H9 (cell line): ENCODE data around the gene AFF2. TPM values are rescaled to one million over a fixed set of nuclear protein-coding genes. Genes with fewer than 3 reads are reported as not detected.

Experiments used
- DNase-seq: peaks from one replicate; pipeline ENCODE4 v3.0.0-alpha.2; 2017
- H2AFZ ChIP-seq: one replicate; pipeline ENCODE4 v1.6.1; 2013; ENCODE audit warnings: mild to moderate bottlenecking, low read length, control low read depth, moderate library complexity
- H2AK5ac ChIP-seq: 2 replicates; pipeline ENCODE4 v1.6.1; 2013; ENCODE audit warnings: low read length, control low read depth, mixed read lengths; ENCODE audit not compliant: insufficient read length
- H2BK120ac ChIP-seq: one replicate; pipeline ENCODE4 v1.6.1; 2013; ENCODE audit warnings: low read depth, mild to moderate bottlenecking, low read length, control low read depth, inconsistent platforms; ENCODE audit not compliant: poor library complexity, severe bottlenecking
- H2BK12ac ChIP-seq: 2 replicates; pipeline ENCODE4 v1.6.1; 2013; ENCODE audit warnings: low read length, control low read depth, mixed read lengths, low read depth; ENCODE audit not compliant: insufficient read length
- H2BK15ac ChIP-seq: 2 replicates; pipeline ENCODE4 v1.6.1; 2013; ENCODE audit warnings: low read depth, low read length, control low read depth
- H2BK20ac ChIP-seq: one replicate; pipeline ENCODE4 v1.6.1; 2013; ENCODE audit warnings: low read depth, mild to moderate bottlenecking, low read length, control low read depth, inconsistent platforms; ENCODE audit not compliant: poor library complexity, severe bottlenecking
- H2BK5ac ChIP-seq: 2 replicates; pipeline ENCODE4 v1.6.1; 2013; ENCODE audit warnings: low read length, control low read depth, mixed read lengths; ENCODE audit not compliant: insufficient read length
- H3K14ac ChIP-seq: 2 replicates; pipeline ENCODE4 v1.6.1; 2013; ENCODE audit warnings: low read length, control low read depth; ENCODE audit not compliant: insufficient read depth
- H3K18ac ChIP-seq: 2 replicates; pipeline ENCODE4 v1.6.1; 2013; ENCODE audit warnings: low read depth, mild to moderate bottlenecking, mixed read lengths, low read length, control low read depth; ENCODE audit not compliant: insufficient read length
- H3K23ac ChIP-seq: 2 replicates; pipeline ENCODE4 v1.6.1; 2013; ENCODE audit warnings: low read length, control low read depth, mixed read lengths, low read depth; ENCODE audit not compliant: insufficient read length
- H3K23me2 ChIP-seq: 2 replicates; pipeline ENCODE4 v1.6.1; 2013; ENCODE audit warnings: low read depth, mild to moderate bottlenecking, mixed read lengths, low read length, control low read depth; ENCODE audit not compliant: insufficient read length, poor library complexity, severe bottlenecking
- H3K27ac ChIP-seq: 2 replicates; pipeline ENCODE4 v1.5.1; 2013; ENCODE audit warnings: low read length, control low read depth, mixed read lengths, low read depth; ENCODE audit not compliant: insufficient read length
- H3K27me3 ChIP-seq: 2 replicates; pipeline ENCODE4 v1.6.1; 2013; ENCODE audit warnings: low read length, control low read depth, inconsistent platforms; ENCODE audit not compliant: insufficient read depth
- H3K4ac ChIP-seq: 2 replicates; pipeline ENCODE4 v1.6.1; 2013; ENCODE audit warnings: low read depth, mild to moderate bottlenecking, control low read depth, inconsistent platforms, low read length, moderate library complexity
- H3K4me1 ChIP-seq: 2 replicates; pipeline ENCODE4 v1.6.1; 2013; ENCODE audit warnings: low read length, control low read depth, inconsistent platforms; ENCODE audit not compliant: insufficient read depth
- H3K4me2 ChIP-seq: 2 replicates; pipeline ENCODE4 v1.6.1; 2013; ENCODE audit warnings: low read length, control low read depth, mixed read lengths; ENCODE audit not compliant: insufficient read length, insufficient read depth
- H3K56ac ChIP-seq: 2 replicates; pipeline ENCODE4 v1.6.1; 2013; ENCODE audit warnings: low read depth, mild to moderate bottlenecking, mixed read lengths, low read length, control low read depth; ENCODE audit not compliant: insufficient read length
- H3K79me1 ChIP-seq: 2 replicates; pipeline ENCODE4 v1.6.1; 2013; ENCODE audit warnings: low read depth, mild to moderate bottlenecking, moderate library complexity, low read length, control low read depth, inconsistent platforms; ENCODE audit not compliant: insufficient read depth, poor library complexity, severe bottlenecking
- H3K79me2 ChIP-seq: 2 replicates; pipeline ENCODE4 v1.6.1; 2013; ENCODE audit warnings: low read length, control low read depth, inconsistent platforms; ENCODE audit not compliant: insufficient read depth
- H3K9ac ChIP-seq: 2 replicates; pipeline ENCODE4 v1.6.1; 2013; ENCODE audit warnings: low read length, control low read depth, mixed read lengths; ENCODE audit not compliant: insufficient read length; ENCODE audit errors: extremely low read depth
- H3K9me3 ChIP-seq: one replicate; pipeline ENCODE4 v1.6.1; 2013; ENCODE audit warnings: low read depth, low read length, inconsistent platforms; ENCODE audit not compliant: control insufficient read depth
- H3T11ph ChIP-seq: one replicate; pipeline ENCODE4 v1.6.1; 2013; ENCODE audit warnings: mild to moderate bottlenecking, low read length, control low read depth, inconsistent platforms
- H4K20me1 ChIP-seq: one replicate; pipeline ENCODE4 v1.6.1; 2013; ENCODE audit not compliant: control insufficient read depth, insufficient read length, insufficient read depth
- H4K5ac ChIP-seq: 2 replicates; pipeline ENCODE4 v1.6.1; 2013; ENCODE audit warnings: low read depth, mild to moderate bottlenecking, mixed read lengths, low read length, control low read depth; ENCODE audit not compliant: insufficient read length
- H4K8ac ChIP-seq: replicated peaks from 2 replicates; pipeline ENCODE4 v1.6.1; 2013; ENCODE audit warnings: low read length, control low read depth, mixed read lengths, low read depth; ENCODE audit not compliant: insufficient read length
- H4K91ac ChIP-seq: 2 replicates; pipeline ENCODE4 v1.6.1; 2013; ENCODE audit warnings: low read depth, mild to moderate bottlenecking, moderate library complexity, mixed read lengths, low read length, control low read depth; ENCODE audit not compliant: insufficient read length
- H3K27ac Mint-ChIP-seq, 3 experiments: 2 replicates in 2 of 3; 3 replicates in 1 of 3; pipeline ENCODE4 v1.8.0; 2020 to 2021; ENCODE audit warnings: mixed read lengths in 3 of 3, mild to moderate bottlenecking in 1 of 3, moderate library complexity in 1 of 3
- H3K27me3 Mint-ChIP-seq: 2 replicates; pipeline ENCODE4 v1.8.0; 2021; ENCODE audit warnings: low read depth, mild to moderate bottlenecking, moderate library complexity, mixed read lengths
- H3K36me3 Mint-ChIP-seq, 3 experiments: 2 replicates in 2 of 3; 3 replicates in 1 of 3; pipeline ENCODE4 v1.8.0; 2020 to 2021; ENCODE audit warnings: low read depth in 3 of 3, mixed read lengths in 3 of 3; ENCODE audit not compliant: insufficient read depth in 1 of 3
- H3K4me1 Mint-ChIP-seq, 2 experiments: 2 replicates each; pipeline ENCODE4 v1.8.0; 2020; ENCODE audit warnings: mixed read lengths in 2 of 2
- H3K4me3 Mint-ChIP-seq, 2 experiments: 2 replicates in 1 of 2; 3 replicates in 1 of 2; pipeline ENCODE4 v1.8.0; 2020 to 2021; ENCODE audit warnings: mild to moderate bottlenecking in 2 of 2, mixed read lengths in 2 of 2, moderate library complexity in 1 of 2
- H3K9me3 Mint-ChIP-seq, 2 experiments: 2 replicates in 1 of 2; 3 replicates in 1 of 2; pipeline ENCODE4 v1.8.0; 2020; ENCODE audit warnings: mild to moderate bottlenecking in 2 of 2, mixed read lengths in 2 of 2, moderate library complexity in 1 of 2
- total RNA-seq: library from RNA; stranded (reverse); gene quantifications from 2 replicates; pipeline ENCODE4 v1.2.1, GENCODE V29; 2021
- TF ChIP-seq, protein P1 (sequence below): fragments of 200-600 bp; sonication (generic); conservative IDR thresholded peaks from 3 replicates; pipeline ENCODE4 v1.8.0; 2021; ENCODE audit warnings: antibody characterized with exemption, mild to moderate bottlenecking

AFF2 gene
- total RNA-seq, 1 experiment from 2014 or later = 14.6 TPM

DNA sequence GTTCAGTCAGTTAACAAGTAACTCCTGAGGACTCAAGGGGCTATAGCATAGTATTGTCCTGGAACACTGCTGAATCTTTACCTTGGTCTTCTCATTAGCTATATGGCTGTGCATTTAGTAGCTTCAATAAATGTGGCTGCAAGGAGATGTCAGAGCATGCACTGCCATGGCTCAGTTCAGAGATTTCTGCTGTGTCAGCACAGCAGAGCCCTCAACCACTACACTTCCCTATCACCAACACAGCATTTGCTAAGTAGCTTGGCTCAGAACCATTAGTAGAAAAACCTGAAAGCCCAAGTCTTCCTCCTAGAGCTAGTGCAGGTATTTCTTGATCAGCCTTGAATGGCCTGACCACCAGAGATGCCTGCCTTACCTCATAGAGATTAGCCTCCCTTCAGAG lies 538.6 kb downstream of the AFF2 start:
- Mint-ChIP-seq H3K27ac (no peak overlapping the region), H3K4me1 (0 out of 4 replicates have a peak, but pooled peaks cover 0 to 2% of the 10 kb centered on the region in 2 experiments), H3K36me3 (no peaks in the 10 kb centered on the region; a peak in 1 of 7 replicates), H3K4me3 (no peak overlapping the region), H3K9me3 (peaks cover 28 to 38% of the 10 kb centered on the region in 2 experiments), H3K27me3 (no peaks in the 10 kb centered on the region)
- no peaks in the 10 kb centered on the region for H3K4me1 ChIP-seq
- no peak overlapping the region for H4K91ac ChIP-seq
- H3K14ac ChIP-seq = no peak overlapping the region
- H3K23me2 ChIP-seq = no peaks in the 10 kb centered on the region
- no peak overlapping the region for H2AK5ac ChIP-seq
- no peak overlapping the region for H3K56ac ChIP-seq
- TF ChIP-seq, protein P1, sequence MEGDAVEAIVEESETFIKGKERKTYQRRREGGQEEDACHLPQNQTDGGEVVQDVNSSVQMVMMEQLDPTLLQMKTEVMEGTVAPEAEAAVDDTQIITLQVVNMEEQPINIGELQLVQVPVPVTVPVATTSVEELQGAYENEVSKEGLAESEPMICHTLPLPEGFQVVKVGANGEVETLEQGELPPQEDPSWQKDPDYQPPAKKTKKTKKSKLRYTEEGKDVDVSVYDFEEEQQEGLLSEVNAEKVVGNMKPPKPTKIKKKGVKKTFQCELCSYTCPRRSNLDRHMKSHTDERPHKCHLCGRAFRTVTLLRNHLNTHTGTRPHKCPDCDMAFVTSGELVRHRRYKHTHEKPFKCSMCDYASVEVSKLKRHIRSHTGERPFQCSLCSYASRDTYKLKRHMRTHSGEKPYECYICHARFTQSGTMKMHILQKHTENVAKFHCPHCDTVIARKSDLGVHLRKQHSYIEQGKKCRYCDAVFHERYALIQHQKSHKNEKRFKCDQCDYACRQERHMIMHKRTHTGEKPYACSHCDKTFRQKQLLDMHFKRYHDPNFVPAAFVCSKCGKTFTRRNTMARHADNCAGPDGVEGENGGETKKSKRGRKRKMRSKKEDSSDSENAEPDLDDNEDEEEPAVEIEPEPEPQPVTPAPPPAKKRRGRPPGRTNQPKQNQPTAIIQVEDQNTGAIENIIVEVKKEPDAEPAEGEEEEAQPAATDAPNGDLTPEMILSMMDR = no peak
- H3K9ac ChIP-seq = no peak overlapping the region
- no peak overlapping the region for H3K4me2 ChIP-seq
- H2BK15ac ChIP-seq = no peak overlapping the region
- DNase-seq = no peak
- no peak overlapping the region for H4K5ac ChIP-seq
- no peak overlapping the region for H3K27ac ChIP-seq
- H4K20me1 ChIP-seq = no peaks in the 10 kb centered on the region
- H3K18ac ChIP-seq = no peak overlapping the region
- H3K23ac ChIP-seq = no peak overlapping the region
- no peak overlapping the region for H3T11ph ChIP-seq
- no peaks in the 10 kb centered on the region for H3K27me3 ChIP-seq
- H3K9me3 ChIP-seq = peaks cover 25% of the 10 kb centered on the region
- H2BK12ac ChIP-seq = no peak overlapping the region
- H3K79me2 ChIP-seq = no peaks in the 10 kb centered on the region
- no peak overlapping the region for H2BK120ac ChIP-seq
- H3K4ac ChIP-seq = no peak overlapping the region
- no peak overlapping the region for H2BK5ac ChIP-seq
- H3K79me1 ChIP-seq = no peaks in the 10 kb centered on the region
- H2BK20ac ChIP-seq = no peak overlapping the region
- no peak overlapping the region for H4K8ac ChIP-seq
- no peak overlapping the region for H2AFZ ChIP-seq
